MCF 10A (cell line): ENCODE measurements around the gene FOXP1. TPM values are rescaled to one million over a fixed set of nuclear protein-coding genes. Genes with fewer than 3 reads are reported as not detected.
A peak's percentile ranks its signal among the peaks of the same experiment; 100 is the strongest.

ENCODE experiments used
- BruUV-seq: library from RNA; stranded (reverse); fragments of 400-500 nt; replicated peaks from 2 replicates; lab custom pipeline; 2021; lab: Mats Ljungman, UMichigan
- CTCF ChIA-PET: fragments of 300-600 bp; sonication (Branson Sonifier 250); formaldehyde crosslinking; extraction: SDS; loops from one replicate; lab custom pipeline; 2021; ENCODE audit warnings: antibody characterized with exemption, inconsistent platforms; lab: Yijun Ruan, JAX
- POLR2A ChIA-PET: fragments of 300-600, 350-650 bp; sonication (Branson Sonifier 250); formaldehyde crosslinking; extraction: SDS; loops from one replicate; lab custom pipeline; 2020; ENCODE audit warnings: antibody characterized with exemption, inconsistent platforms; lab: Yijun Ruan, JAX
- DNase-seq: peaks from one replicate; pipeline ENCODE4 v3.0.0-alpha.2; 2018; ENCODE audit not compliant: unreplicated experiment
- H3K27ac Mint-ChIP-seq: one replicate; pipeline ENCODE4 v1.8.0; 2022; ENCODE audit warnings: mild to moderate bottlenecking, low read depth, mixed read lengths; ENCODE audit not compliant: unreplicated experiment
- H3K27me3 Mint-ChIP-seq: one replicate; pipeline ENCODE4 v1.8.0; 2022; ENCODE audit warnings: mixed read lengths; ENCODE audit not compliant: insufficient read depth, unreplicated experiment
- H3K36me3 Mint-ChIP-seq: one replicate; pipeline ENCODE4 v1.8.0; 2022; ENCODE audit warnings: mild to moderate bottlenecking, moderate library complexity, mixed read lengths; ENCODE audit not compliant: insufficient read depth, unreplicated experiment
- H3K4me1 Mint-ChIP-seq: one replicate; pipeline ENCODE4 v1.8.0; 2022; ENCODE audit warnings: mixed read lengths; ENCODE audit not compliant: insufficient read depth, unreplicated experiment
- H3K4me3 Mint-ChIP-seq: one replicate; pipeline ENCODE4 v1.8.0; 2022; ENCODE audit warnings: mild to moderate bottlenecking, moderate library complexity, mixed read lengths; ENCODE audit not compliant: unreplicated experiment
- H3K9me3 Mint-ChIP-seq: one replicate; pipeline ENCODE4 v1.8.0; 2022; ENCODE audit warnings: mixed read lengths; ENCODE audit not compliant: unreplicated experiment
- intact Hi-C: fragments of 100-400 bp; cut with micrococcal nuclease; formaldehyde crosslinking; loops from 2 replicates; pipeline ENCODE4 v1.14.1; 2022
- total RNA-seq: library from RNA; stranded (reverse); gene quantifications from 2 replicates; pipeline ENCODE4 v1.2.3, GENCODE V29; 2022
- TF ChIP-seq, protein P1 (sequence below): fragments of 200-600 bp; IDR thresholded peaks from one replicate; pipeline ENCODE4 v1.8.0; 2022; ENCODE audit warnings: antibody characterized with exemption, mild to moderate bottlenecking; ENCODE audit not compliant: unreplicated experiment

FOXP1 gene
- total RNA-seq, 1 experiment from 2014 or later = 49.0 TPM

DNA sequence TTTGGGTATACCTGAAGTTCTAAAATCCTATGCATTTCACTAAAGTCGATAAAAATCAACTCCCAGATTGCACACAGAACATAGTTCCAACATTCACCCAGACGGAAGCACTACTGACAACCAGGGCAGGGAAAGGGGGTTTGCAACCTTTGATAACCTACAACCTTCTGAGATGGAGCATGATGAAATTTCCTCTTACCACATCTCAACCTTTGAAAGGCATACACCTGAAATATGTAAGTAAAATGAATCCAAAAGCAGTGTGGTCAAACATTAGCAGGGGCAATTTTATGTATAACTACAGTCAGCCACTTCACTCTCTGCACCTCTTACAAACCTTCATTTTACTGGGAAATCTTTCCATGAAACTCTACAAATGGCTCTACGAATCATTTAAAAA, 184.1 kb downstream of the FOXP1 start:
- intact Hi-C loops = loop anchor here (10.0 kb wide), 1 partner anchor 335 kb away; no protein-coding TSS in a partner anchor
- DNase-seq = no peak
- Mint-ChIP-seq H3K4me3 (no peak overlapping the region), H3K36me3 (no peaks in the 10 kb centered on the region), H3K27ac (no peak overlapping the region), H3K9me3 (no peaks in the 10 kb centered on the region), H3K27me3 (no peaks in the 10 kb centered on the region), H3K4me1 (peaks cover 31% of the 10 kb centered on the region)
- TF ChIP-seq, protein P1, sequence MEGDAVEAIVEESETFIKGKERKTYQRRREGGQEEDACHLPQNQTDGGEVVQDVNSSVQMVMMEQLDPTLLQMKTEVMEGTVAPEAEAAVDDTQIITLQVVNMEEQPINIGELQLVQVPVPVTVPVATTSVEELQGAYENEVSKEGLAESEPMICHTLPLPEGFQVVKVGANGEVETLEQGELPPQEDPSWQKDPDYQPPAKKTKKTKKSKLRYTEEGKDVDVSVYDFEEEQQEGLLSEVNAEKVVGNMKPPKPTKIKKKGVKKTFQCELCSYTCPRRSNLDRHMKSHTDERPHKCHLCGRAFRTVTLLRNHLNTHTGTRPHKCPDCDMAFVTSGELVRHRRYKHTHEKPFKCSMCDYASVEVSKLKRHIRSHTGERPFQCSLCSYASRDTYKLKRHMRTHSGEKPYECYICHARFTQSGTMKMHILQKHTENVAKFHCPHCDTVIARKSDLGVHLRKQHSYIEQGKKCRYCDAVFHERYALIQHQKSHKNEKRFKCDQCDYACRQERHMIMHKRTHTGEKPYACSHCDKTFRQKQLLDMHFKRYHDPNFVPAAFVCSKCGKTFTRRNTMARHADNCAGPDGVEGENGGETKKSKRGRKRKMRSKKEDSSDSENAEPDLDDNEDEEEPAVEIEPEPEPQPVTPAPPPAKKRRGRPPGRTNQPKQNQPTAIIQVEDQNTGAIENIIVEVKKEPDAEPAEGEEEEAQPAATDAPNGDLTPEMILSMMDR = no peak
- ChIA-PET CTCF (interaction anchor here (1.3 to 1.4 kb wide), 3 partner anchors 27 to 168 kb away, joined by 3 to 4 read pairs (median 3); no protein-coding TSS in a partner anchor), POLR2A (no interaction called here)
- no TSS peak for BruUV-seq

DNA sequence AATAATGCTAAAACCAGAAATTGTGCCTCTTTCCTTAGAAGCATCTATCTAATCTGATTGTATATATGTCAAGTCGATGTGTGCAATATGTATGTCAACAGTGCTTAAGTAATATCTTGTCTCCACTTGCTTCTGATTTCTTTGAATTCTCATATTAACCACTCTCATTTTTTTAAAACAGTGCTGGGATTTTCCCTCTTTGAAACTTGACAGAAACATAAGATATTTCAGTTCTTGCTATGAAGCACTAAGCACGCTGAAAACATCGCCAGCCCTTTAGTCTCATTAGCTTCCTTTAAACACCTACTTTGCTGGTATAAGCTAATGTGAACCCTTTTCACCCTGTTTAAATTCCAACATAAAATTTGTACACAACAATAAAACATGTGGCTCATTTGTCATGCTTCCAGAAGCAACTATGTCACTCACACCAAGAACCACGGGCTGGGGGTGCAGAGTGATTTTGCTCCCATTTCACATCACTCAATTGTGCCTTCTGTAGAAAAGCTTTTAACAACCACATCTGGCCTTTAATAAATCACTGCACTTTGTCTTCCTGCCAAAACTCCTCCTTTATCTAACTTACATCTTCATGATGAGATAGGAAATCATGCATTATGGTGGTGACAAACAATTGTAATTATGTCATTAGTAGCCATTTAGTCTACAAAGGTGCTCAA, 185.2 kb downstream of the FOXP1 start:
- DNase-seq = no peak
- ChIA-PET CTCF (interaction anchor here (0.6 to 2.5 kb wide), 18 partner anchors 8 to 392 kb away, joined by 3 to 8 read pairs (median 4); no protein-coding TSS in a partner anchor), POLR2A (interaction anchor here (1.1 to 1.5 kb wide), 4 partner anchors 30 to 335 kb away, joined by 4 to 5 read pairs (median 4); no protein-coding TSS in a partner anchor)
- no TSS peak for BruUV-seq
- Mint-ChIP-seq H3K27me3 (no peaks in the 10 kb centered on the region), H3K36me3 (no peaks in the 10 kb centered on the region), H3K4me3 (no peak overlapping the region), H3K4me1 (peaks cover 31% of the 10 kb centered on the region), H3K9me3 (no peaks in the 10 kb centered on the region), H3K27ac (no peak overlapping the region)
- intact Hi-C loops = loop anchor here (10.0 kb wide), 1 partner anchor 333 kb away; no protein-coding TSS in a partner anchor
- TF ChIP-seq, protein P1 = no peak

DNA sequence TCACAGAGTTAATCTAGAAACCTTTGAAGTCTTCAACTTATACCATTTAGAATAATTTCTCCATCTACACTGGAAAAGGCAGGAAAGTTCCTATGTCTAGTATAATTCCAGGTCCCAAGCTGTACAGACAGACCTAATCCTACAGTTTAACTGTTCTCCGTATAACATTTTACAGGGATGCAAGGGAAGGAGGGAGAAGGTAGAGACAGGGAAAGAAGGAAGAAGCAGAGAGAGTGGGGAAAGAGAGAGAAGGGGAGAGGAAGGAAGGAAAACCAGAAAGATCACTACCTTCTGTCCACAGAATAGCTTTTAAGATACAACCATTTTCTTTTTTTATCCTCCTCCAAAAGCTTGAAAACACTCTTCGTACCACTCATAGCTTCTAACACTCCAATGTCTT, 185.8 kb downstream of the FOXP1 start:
- TF ChIP-seq, protein P1 = no peak
- no peak overlapping the region for H3K27ac Mint-ChIP-seq
- ChIA-PET POLR2A (interaction anchor here (0.8 to 1.5 kb wide), 5 partner anchors 30 to 334 kb away, joined by 4 to 5 read pairs (median 4); no protein-coding TSS in a partner anchor), CTCF (interaction anchor here (0.5 to 2.5 kb wide), 25 partner anchors 8 to 683 kb away, joined by 3 to 10 read pairs (median 4); no protein-coding TSS in a partner anchor)
- BruUV-seq = no TSS peak
- DNase-seq = no peak
- no peaks in the 10 kb centered on the region for H3K36me3 Mint-ChIP-seq
- H3K4me3 Mint-ChIP-seq = no peak overlapping the region
- H3K4me1 Mint-ChIP-seq = peaks cover 31% of the 10 kb centered on the region
- no peaks in the 10 kb centered on the region for H3K9me3 Mint-ChIP-seq
- H3K27me3 Mint-ChIP-seq = no peaks in the 10 kb centered on the region
- intact Hi-C loops = loop anchor here (10.0 kb wide), 1 partner anchor 333 kb away; no protein-coding TSS in a partner anchor

DNA sequence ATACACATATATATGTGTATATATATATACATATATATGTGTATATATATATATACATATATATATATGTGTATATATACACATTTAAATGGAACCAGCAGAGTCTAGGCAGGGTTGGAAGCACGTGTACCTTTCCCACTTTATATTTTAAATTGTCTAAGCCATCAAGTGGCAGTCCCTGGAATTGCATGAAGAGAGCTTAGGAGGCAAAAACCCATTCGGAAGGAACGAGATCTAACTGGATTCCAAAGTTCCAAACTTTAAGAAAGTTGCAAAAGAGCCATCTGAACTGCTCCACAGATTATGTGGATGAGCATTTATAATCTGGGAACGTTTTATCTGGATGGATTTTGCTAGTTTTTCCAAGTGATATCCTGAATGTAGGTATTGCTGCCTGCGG, 186.5 kb downstream of the FOXP1 start:
- Mint-ChIP-seq H3K27me3 (no peaks in the 10 kb centered on the region), H3K36me3 (no peaks in the 10 kb centered on the region), H3K9me3 (no peaks in the 10 kb centered on the region), H3K4me3 (no peak overlapping the region), H3K27ac (no peak overlapping the region), H3K4me1 (peaks cover 31% of the 10 kb centered on the region)
- BruUV-seq = no TSS peak
- intact Hi-C loops = loop anchor here (10.0 kb wide), 1 partner anchor 332 kb away; no protein-coding TSS in a partner anchor
- ChIA-PET CTCF (interaction anchor here (0.5 to 2.5 kb wide), 26 partner anchors 9 to 1333 kb away, joined by 3 to 10 read pairs (median 4); no protein-coding TSS in a partner anchor), POLR2A (interaction anchor here (0.8 to 1.1 kb wide), 2 partner anchors 30 to 99 kb away, joined by 4 read pairs; no protein-coding TSS in a partner anchor)
- DNase-seq = peak; percentile 59
- TF ChIP-seq, protein P1 = peak; percentile 50
